HepG2 (cell line): ENCODE data around the gene CRTC2. TPM values are rescaled to one million over a fixed set of nuclear protein-coding genes. Genes with fewer than 3 reads are reported as not detected.

Experiments used
- ATAC-seq: fragments of 200-7000 bp; cut with Tn5 transposase; 3 replicates; pipeline ENCODE4 v1.9.1; 2020; ENCODE audit warnings: mild to moderate bottlenecking, moderate library complexity
- BruUV-seq: library from RNA; stranded (reverse); fragments of 400-500 nt; replicated peaks from 2 replicates; lab custom pipeline; 2021; lab: Mats Ljungman, UMichigan
- CTCF ChIA-PET: fragments of 300-600 bp; formaldehyde crosslinking; extraction: SDS; loops from one replicate; lab custom pipeline; 2021; ENCODE audit warnings: low total read pairs, inconsistent platforms, low intra/inter-chr PET ratio; lab: Yijun Ruan, JAX
- POLR2A ChIA-PET: fragments of 350-600 bp; sonication (Branson Sonifier 250); formaldehyde crosslinking; loops from one replicate; lab custom pipeline; 2020; ENCODE audit warnings: antibody characterized with exemption, inconsistent platforms; lab: Yijun Ruan, JAX
- DNase-seq: peaks from one replicate; pipeline ENCODE4 v3.0.0-alpha.2; 2015; ENCODE audit warnings: low spot score
- FAIRE-seq: peaks from 3 replicates; lab custom pipeline; 2011; peaks lifted over from hg19 to GRCh38; lab: Jason Lieb, UNC
- H2AFZ ChIP-seq: one replicate; pipeline ENCODE4 v1.6.1; 2011; ENCODE audit warnings: low read length, inconsistent platforms
- H3K27ac ChIP-seq: fragments of 300-600 bp; 3 replicates; pipeline ENCODE4 v1.8.0; 2011; ENCODE audit warnings: mixed run types, mild to moderate bottlenecking, mixed read lengths, low read length, inconsistent platforms; ENCODE audit not compliant: insufficient read depth; ENCODE audit errors: extremely low read length
- H3K27me3 ChIP-seq, 2 experiments: fragments of 200-600 bp in 1 of 2; 2 replicates in 1 of 2; 3 replicates in 1 of 2; pipeline versions ENCODE4 v1.6.0 to v1.8.0; 2011; ENCODE audit warnings: low read length in 2 of 2, mild to moderate bottlenecking in 2 of 2, moderate library complexity in 2 of 2, inconsistent platforms in 1 of 2; ENCODE audit not compliant: insufficient read depth in 2 of 2, control insufficient read depth in 1 of 2
- H3K36me3 ChIP-seq, 2 experiments: fragments of 200-600 bp in 1 of 2; replicated peaks in 1 of 2; 2 replicates in 1 of 2; 3 replicates in 1 of 2; pipeline versions ENCODE4 v1.5.1 to v1.8.0; 2011; ENCODE audit warnings: low read length in 2 of 2, inconsistent platforms in 1 of 2; ENCODE audit not compliant: insufficient read depth in 2 of 2, control insufficient read depth in 1 of 2
- H3K4me1 ChIP-seq: 2 replicates; pipeline ENCODE4 v1.5.1; 2012; ENCODE audit warnings: low read length, inconsistent platforms; ENCODE audit not compliant: insufficient read depth
- H3K4me2 ChIP-seq: 2 replicates; pipeline ENCODE4 v1.6.0; 2011; ENCODE audit warnings: low read depth, low read length, inconsistent platforms
- H3K4me3 ChIP-seq, 3 experiments: fragments of 200-600 bp in 1 of 3; sonication (generic), shearing (Covaris generic) in 1 of 3; replicated peaks in 1 of 3; 2 replicates each; pipeline ENCODE4 v1.5.1; 2011 to 2016; ENCODE audit warnings: low read length in 3 of 3, inconsistent platforms in 2 of 3, low read depth in 2 of 3, mild to moderate bottlenecking in 2 of 3, control low read depth in 1 of 3, mixed read lengths in 1 of 3; ENCODE audit not compliant: insufficient read depth in 1 of 3
- H3K79me2 ChIP-seq: one replicate; pipeline ENCODE4 v1.6.1; 2011; ENCODE audit warnings: low read length, inconsistent platforms; ENCODE audit not compliant: insufficient read depth
- H3K9ac ChIP-seq: 2 replicates; pipeline ENCODE4 v1.6.0; 2011; ENCODE audit warnings: mild to moderate bottlenecking, low read depth, low read length, inconsistent platforms; ENCODE audit not compliant: insufficient read depth
- H3K9me3 ChIP-seq: 2 replicates; pipeline ENCODE4 v1.5.1; 2012; ENCODE audit warnings: mild to moderate bottlenecking, low read length
- H4K20me1 ChIP-seq: 2 replicates; pipeline ENCODE4 v1.6.0; 2011; ENCODE audit warnings: inconsistent platforms, mild to moderate bottlenecking, low read length, moderate library complexity; ENCODE audit not compliant: insufficient read depth
- ELF3 ChIP-seq: IDR thresholded peaks from 2 replicates; pipeline ENCODE4 v1.6.1; 2016; ENCODE audit warnings: missing genetic modification reagents, missing compliant biosample characterization
- ELF4 ChIP-seq: sonication (generic); formaldehyde crosslinking; IDR thresholded peaks from 2 replicates; pipeline ENCODE4 v1.5.0; 2020; ENCODE audit warnings: missing genetic modification reagents, mild to moderate bottlenecking, moderate library complexity, borderline replicate concordance
- GABPB1 ChIP-seq: IDR thresholded peaks from 2 replicates; pipeline ENCODE4 v1.6.1; 2016; ENCODE audit warnings: mild to moderate bottlenecking, missing genetic modification reagents, moderate library complexity, missing compliant biosample characterization
- MAFK ChIP-seq, 2 experiments: IDR thresholded peaks in 1 of 2; conservative IDR thresholded peaks in 1 of 2; 2 replicates each; pipeline ENCODE4 v1.6.1; 2011; ENCODE audit warnings: improper control_type of control experiment in 2 of 2, low read length in 2 of 2
- MTF1 ChIP-seq: sonication (generic); formaldehyde crosslinking; IDR thresholded peaks from 2 replicates; pipeline ENCODE4 v1.5.0; 2020; ENCODE audit warnings: missing genetic modification reagents
- NCOA5 ChIP-seq: sonication (generic); formaldehyde crosslinking; IDR thresholded peaks from 2 replicates; pipeline ENCODE4 v1.4.0; 2020; ENCODE audit warnings: missing genetic modification reagents
- SOX5 ChIP-seq: IDR thresholded peaks from 2 replicates; pipeline ENCODE4 v1.6.1; 2016; ENCODE audit warnings: borderline replicate concordance
- ZNF20 ChIP-seq: sonication (generic); formaldehyde crosslinking; IDR thresholded peaks from 2 replicates; pipeline ENCODE4 v1.4.0; 2020; ENCODE audit warnings: mild to moderate bottlenecking, moderate library complexity, missing genetic modification reagents
- ZNF230 ChIP-seq: sonication (generic); formaldehyde crosslinking; IDR thresholded peaks from 2 replicates; pipeline ENCODE4 v1.4.0; 2020; ENCODE audit warnings: mild to moderate bottlenecking, missing genetic modification reagents
- WGBS: methylation state at CpG from one replicate; pipeline ENCODE4 v1.1.6; 2017; ENCODE audit warnings: low lambda C conversion rate; 5-methylcytosine and 5-hydroxymethylcytosine counted together
- in situ Hi-C: cut with HindIII; loops from 2 replicates; pipeline ENCODE4 v1.10.0; 2017; ENCODE audit warnings: low pct_unique_long_range_greater_than_20kb; ENCODE audit not compliant: extremely low pct_ligation_motif_present
- intact Hi-C: fragments of 100-400 bp; cut with micrococcal nuclease; formaldehyde crosslinking; loops from one replicate; pipeline ENCODE4 v1.10.0; 2022; ENCODE audit not compliant: unreplicated experiment
- polyA plus RNA-seq, 8 experiments: library from polyadenylated mRNA; depleted of rRNA in 3 of 8; stranded (reverse) in 7 of 8; unstranded in 1 of 8; fragments of >200 nt; fragmentation: Illumina TruSeq in 4 of 8; extraction: Trizol in 4 of 8; gene quantifications; 2 replicates each; pipeline versions ENCODE4 v1.2.1 to v1.2.3, GENCODE V29; 2011 to 2016; ENCODE audit warnings: low read depth in 4 of 8, missing spikeins in 1 of 8, mixed read lengths in 1 of 8; ENCODE audit not compliant: insufficient read depth in 1 of 8
- total RNA-seq, 5 experiments: library from RNA; depleted of rRNA; stranded (reverse); fragments of >200 nt; fragmentation: Illumina TruSeq; extraction: Trizol; gene quantifications; 2 replicates each; pipeline ENCODE4 v1.2.3, GENCODE V29; 2016; ENCODE audit warnings: low read depth in 1 of 5
- TF ChIP-seq, protein P1 (sequence below): sonication (generic); IDR thresholded peaks from 2 replicates; pipeline ENCODE4 v1.6.1; 2016; ENCODE audit warnings: low read depth, borderline replicate concordance

CRTC2 gene
- total and polyA plus RNA-seq, 2 of the 13 experiments (the other 11 are each of a cell fraction or from before 2014, with no cell fraction given), result 6.1 to 26.7 TPM

DNA sequence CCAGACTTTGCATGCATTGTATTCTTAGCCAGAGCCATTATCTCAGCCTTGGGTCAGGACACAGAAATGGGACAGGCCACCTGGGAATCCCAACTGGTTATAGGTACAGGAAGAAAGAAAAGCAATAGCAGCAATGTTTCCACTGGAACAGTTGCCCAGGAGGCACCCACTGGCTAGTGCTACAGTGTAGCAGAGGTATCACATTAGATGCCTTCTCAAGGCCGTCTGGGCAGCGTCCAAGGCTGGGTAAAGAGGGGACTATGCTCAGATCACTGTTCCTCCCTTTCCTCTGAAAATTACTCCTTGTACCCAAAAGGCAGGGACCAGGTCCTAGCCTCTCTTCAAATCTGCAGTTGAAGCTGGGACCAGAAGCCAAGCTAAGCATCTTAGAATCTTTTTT is 11.9 kb upstream of the CRTC2 start:
- ChIA-PET CTCF (no interaction called here), POLR2A (interaction anchor here (10.0 kb wide), 1 partner anchor 7 kb away, joined by 209 read pairs; the partner anchor contains the start of gene JTB)
- DNase-seq (no peak), FAIRE-seq (no peak), ATAC-seq (no peak)
- WGBS, result no CpG with 5 or more reads among the region's 2 CpGs
- intact Hi-C loops, result no loop called here
- TF ChIP-seq MAFK (conservative IDR thresholded peaks at IDR 0.05 in 1 of 2, IDR thresholded peaks at IDR 0.05 in 1 of 2; ENCODE audit: low read length in 2 of 2) (no peak), ELF3 (no peak), ZNF230 (CRISPR knock-in tag) (no peak), ZNF20 (CRISPR knock-in tag) (no peak), NCOA5 (CRISPR knock-in tag) (no peak), GABPB1 (CRISPR knock-in tag) (no peak)
- TF ChIP-seq, protein P1, sequence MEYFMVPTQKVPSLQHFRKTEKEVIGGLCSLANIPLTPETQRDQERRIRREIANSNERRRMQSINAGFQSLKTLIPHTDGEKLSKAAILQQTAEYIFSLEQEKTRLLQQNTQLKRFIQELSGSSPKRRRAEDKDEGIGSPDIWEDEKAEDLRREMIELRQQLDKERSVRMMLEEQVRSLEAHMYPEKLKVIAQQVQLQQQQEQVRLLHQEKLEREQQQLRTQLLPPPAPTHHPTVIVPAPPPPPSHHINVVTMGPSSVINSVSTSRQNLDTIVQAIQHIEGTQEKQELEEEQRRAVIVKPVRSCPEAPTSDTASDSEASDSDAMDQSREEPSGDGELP, result no peak
- H4K20me1 ChIP-seq, result no peaks in the 10 kb centered on the region
- H3K9ac ChIP-seq, result no peak overlapping the region
- H2AFZ ChIP-seq, result no peak overlapping the region
- H3K36me3 ChIP-seq, result peaks cover 1 to 13% of the 10 kb centered on the region in 2 experiments; a peak in 4 of 5 replicates
- no peak overlapping the region for H3K4me3 ChIP-seq
- H3K9me3 ChIP-seq, result no peaks in the 10 kb centered on the region
- H3K27ac ChIP-seq, result no peak overlapping the region
- no peak overlapping the region for H3K4me2 ChIP-seq
- BruUV-seq, result no TSS peak
- H3K79me2 ChIP-seq, result no peaks in the 10 kb centered on the region
- H3K27me3 ChIP-seq, result no peaks in the 10 kb centered on the region
- in situ Hi-C loops, result no loop called here
- peaks cover 24% of the 10 kb centered on the region for H3K4me1 ChIP-seq

DNA sequence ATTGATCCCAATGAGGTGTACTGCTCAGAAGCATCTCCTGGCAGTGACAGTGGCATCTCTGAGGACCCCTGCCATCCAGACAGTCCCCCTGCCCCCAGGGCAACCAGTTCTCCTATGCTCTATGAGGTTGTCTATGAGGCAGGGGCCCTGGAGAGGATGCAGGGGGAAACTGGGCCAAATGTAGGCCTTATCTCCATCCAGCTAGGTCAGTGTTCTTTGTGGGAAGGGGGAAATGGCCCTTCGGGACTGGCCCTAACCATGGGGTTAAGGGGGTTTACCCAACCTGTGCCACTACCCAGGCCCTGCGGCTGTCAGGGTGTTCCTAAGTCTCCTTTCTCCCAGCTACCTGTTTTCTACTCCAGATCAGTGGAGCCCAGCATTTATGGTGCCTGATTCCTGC is 10.6 kb upstream of the CRTC2 start:
- no peak for TF ChIP-seq SOX5 (CRISPR knock-in tag)
- no peak for TF ChIP-seq MTF1
- no peak for TF ChIP-seq ELF4 (CRISPR knock-in tag)
- TF ChIP-seq, all 625 proteins: peak for 0
- FAIRE-seq (no peak), DNase-seq (no peak), ATAC-seq (no peak)
- H3K9me3 ChIP-seq, result no peaks in the 10 kb centered on the region
- H3K4me3 ChIP-seq, result peak overlapping the region in 2 of 3 experiments; percentile 72 to 82; a peak in 2 of 6 replicates
- in situ Hi-C loops, result no loop called here
- WGBS, result 94% methylated on average over 2 of the region's 2 CpGs
- H3K36me3 ChIP-seq, result peaks cover 0 to 6% of the 10 kb centered on the region in 2 experiments; a peak in 3 of 5 replicates
- peak overlapping the region; percentile 75; the same call in 1 of the 2 replicates for H3K9ac ChIP-seq
- peaks cover 3% of the 10 kb centered on the region for H3K79me2 ChIP-seq
- peak overlapping the region; percentile 98 for H3K4me2 ChIP-seq
- peaks cover 29% of the 10 kb centered on the region for H3K4me1 ChIP-seq
- POLR2A ChIA-PET, result interaction anchor here (4.3 to 10.0 kb wide), 2 partner anchors 8 to 19 kb away, joined by 92 to 209 read pairs; partner anchors contain the start of genes JTB, RAB13 and RPS27
- H2AFZ ChIP-seq, result no peak overlapping the region
- intact Hi-C loops, result loop anchor here (5.0 kb wide), 1 partner anchor 172 kb away; no protein-coding TSS in a partner anchor
- H4K20me1 ChIP-seq, result no peaks in the 10 kb centered on the region
- CTCF ChIA-PET, result no interaction called here
- no TSS peak for BruUV-seq
- H3K27me3 ChIP-seq, result no peaks in the 10 kb centered on the region
- H3K27ac ChIP-seq, result no peak overlapping the region
